Caco-2 (cell line): ENCODE data around the gene PCDH15. TPM values are rescaled to one million over a fixed set of nuclear protein-coding genes. Genes with fewer than 3 reads are reported as not detected.

ENCODE experiments used
- BruUV-seq: library from RNA; stranded (reverse); fragments of 400-500 nt; replicated peaks from 2 replicates; lab custom pipeline; 2021; lab: Mats Ljungman, UMichigan
- CTCF ChIA-PET: fragments of 300-600 bp; sonication (Branson Sonifier 250); formaldehyde crosslinking; loops from one replicate; lab custom pipeline; 2022; ENCODE audit warnings: antibody characterized with exemption; lab: Charles Lee
- POLR2A ChIA-PET: fragments of 300-600 bp; sonication (Branson Sonifier 250); formaldehyde crosslinking; loops from one replicate; lab custom pipeline; 2022; ENCODE audit warnings: antibody characterized with exemption; lab: Charles Lee
- DNase-seq, 2 experiments: peaks; one replicate each; pipeline versions ENCODE4 v3.0.0 to v3.0.0-alpha.2; 2020 to 2022
- H3K27me3 ChIP-seq: replicated peaks from 2 replicates; pipeline ENCODE4 v1.6.0; 2011; ENCODE audit warnings: low read length; ENCODE audit not compliant: control insufficient read depth, insufficient read depth
- H3K36me3 ChIP-seq: 2 replicates; pipeline ENCODE4 v1.5.1; 2011; ENCODE audit warnings: low read length; ENCODE audit not compliant: control insufficient read depth, insufficient read depth
- H3K4me1 ChIP-seq: fragments of 250-450 bp; sonication (Bioruptor Pico); 2 replicates; pipeline ENCODE4 v1.5.1; 2020; ENCODE audit warnings: mild to moderate bottlenecking
- H3K4me3 ChIP-seq: 2 replicates; pipeline ENCODE4 v1.5.1; 2011; ENCODE audit warnings: low read depth, mild to moderate bottlenecking, control low read depth, low read length
- H3K9me3 ChIP-seq: fragments of 250-450 bp; sonication (Bioruptor Pico); 2 replicates; pipeline ENCODE4 v1.5.1; 2020; ENCODE audit warnings: mild to moderate bottlenecking, moderate library complexity
- H3K27ac Mint-ChIP-seq: one replicate; pipeline ENCODE4 v1.8.0; 2022; ENCODE audit warnings: mixed read lengths; ENCODE audit not compliant: unreplicated experiment
- H3K27me3 Mint-ChIP-seq: one replicate; pipeline ENCODE4 v1.8.0; 2022; ENCODE audit warnings: mixed read lengths; ENCODE audit not compliant: insufficient read depth, unreplicated experiment
- H3K36me3 Mint-ChIP-seq: one replicate; pipeline ENCODE4 v1.8.0; 2022; ENCODE audit warnings: mild to moderate bottlenecking, mixed read lengths; ENCODE audit not compliant: insufficient read depth, unreplicated experiment
- H3K4me1 Mint-ChIP-seq: one replicate; pipeline ENCODE4 v1.8.0; 2022; ENCODE audit warnings: low read depth, mixed read lengths; ENCODE audit not compliant: unreplicated experiment
- H3K4me3 Mint-ChIP-seq: one replicate; pipeline ENCODE4 v1.8.0; 2022; ENCODE audit warnings: mild to moderate bottlenecking, moderate library complexity, mixed read lengths; ENCODE audit not compliant: unreplicated experiment
- H3K9me3 Mint-ChIP-seq: one replicate; pipeline ENCODE4 v1.8.0; 2022; ENCODE audit warnings: mixed read lengths; ENCODE audit not compliant: unreplicated experiment
- CTCF ChIP-seq, 2 experiments: fragments of 200-600 bp in 1 of 2; IDR thresholded peaks; 1 replicate in 1 of 2; 2 replicates in 1 of 2; pipeline versions ENCODE4 v1.5.1 to v1.8.0; 2011 to 2022; ENCODE audit warnings: antibody characterized with exemption in 1 of 2, control low read depth in 1 of 2, inconsistent platforms in 1 of 2, low read depth in 1 of 2, low read length in 1 of 2, mild to moderate bottlenecking in 1 of 2, moderate library complexity in 1 of 2; ENCODE audit not compliant: insufficient read depth in 1 of 2, severe bottlenecking in 1 of 2, unreplicated experiment in 1 of 2
- intact Hi-C: fragments of 100-400 bp; cut with micrococcal nuclease; formaldehyde crosslinking; loops from one replicate; pipeline ENCODE4 v1.10.0; 2022; ENCODE audit not compliant: unreplicated experiment
- total RNA-seq: library from RNA; stranded (reverse); gene quantifications from 2 replicates; pipeline ENCODE4 v1.2.3, GENCODE V29; 2022

PCDH15 gene
- total RNA-seq, 1 experiment from 2014 or later = 0.02 TPM

DNA sequence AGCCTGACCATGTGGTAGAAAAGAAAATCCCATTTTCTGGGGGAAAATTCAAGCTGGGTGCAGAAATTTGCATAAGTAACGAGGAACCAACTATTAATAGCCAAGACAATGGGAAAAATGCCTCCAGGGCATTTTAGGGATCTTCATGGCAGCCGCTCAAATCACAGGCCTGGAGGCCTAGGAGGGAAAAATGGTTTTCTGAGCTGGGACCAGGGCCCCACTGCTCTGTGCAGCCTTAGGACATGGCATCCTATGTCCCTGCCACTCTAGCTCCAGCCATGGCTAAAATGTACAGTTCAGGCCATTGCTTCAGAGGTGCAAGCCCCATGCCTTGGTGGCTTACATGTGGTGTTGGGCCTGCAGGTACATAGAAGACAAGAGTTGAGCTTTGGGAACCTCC lies 459.0 kb downstream of the PCDH15 start:
- no TSS peak for BruUV-seq
- Histone ChIP-seq H3K9me3 (peaks cover 6% of the 10 kb centered on the region; the same call in 1 of the 2 replicates), H3K4me1 (no peaks in the 10 kb centered on the region), H3K27me3 (no peaks in the 10 kb centered on the region), H3K36me3 (no peaks in the 10 kb centered on the region), H3K4me3 (no peak overlapping the region)
- H3K9me3 Mint-ChIP-seq = peaks cover 35% of the 10 kb centered on the region
- no peaks in the 10 kb centered on the region for H3K27me3 Mint-ChIP-seq
- TF ChIP-seq CTCF (IDR thresholded peaks at IDR 0.05; ENCODE audit: insufficient read depth in 1 of 2, low read depth in 1 of 2, low read length in 1 of 2, severe bottlenecking in 1 of 2, unreplicated experiment in 1 of 2) = no peak
- H3K36me3 Mint-ChIP-seq = no peaks in the 10 kb centered on the region
- ChIA-PET POLR2A (no interaction called here), CTCF (no interaction called here)
- DNase-seq = no peak
- no peak overlapping the region for H3K4me3 Mint-ChIP-seq
- intact Hi-C loops = no loop called here
- H3K4me1 Mint-ChIP-seq = no peaks in the 10 kb centered on the region
- H3K27ac Mint-ChIP-seq = no peak overlapping the region

DNA sequence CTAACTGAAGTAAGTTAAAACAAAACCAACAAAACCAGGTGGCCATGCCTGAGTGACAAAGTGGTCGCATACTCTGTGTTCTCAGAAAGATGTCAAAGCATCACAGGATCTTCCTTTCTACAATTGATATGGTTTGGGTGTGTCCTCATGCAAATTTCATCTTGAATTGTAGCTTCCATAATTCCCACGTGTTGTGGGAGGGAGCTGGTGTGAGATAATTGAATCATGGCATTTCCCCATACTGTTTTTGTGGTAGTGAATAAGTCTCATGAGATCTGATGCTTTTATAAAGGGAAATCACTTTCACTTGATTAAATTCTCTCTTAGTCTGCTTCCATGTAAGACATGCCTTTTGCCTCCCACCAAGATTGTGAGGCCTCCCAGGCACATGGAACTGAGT lies 465.7 kb downstream of the PCDH15 start:
- intact Hi-C loops = no loop called here
- Mint-ChIP-seq H3K4me3 (no peak overlapping the region), H3K27me3 (no peaks in the 10 kb centered on the region), H3K9me3 (peaks cover 19% of the 10 kb centered on the region), H3K27ac (no peak overlapping the region), H3K4me1 (no peaks in the 10 kb centered on the region), H3K36me3 (no peaks in the 10 kb centered on the region)
- ChIA-PET CTCF (no interaction called here), POLR2A (no interaction called here)
- BruUV-seq = no TSS peak
- H3K9me3 ChIP-seq = no peaks in the 10 kb centered on the region; the same call in 1 of the 2 replicates
- no peak for DNase-seq
- no peaks in the 10 kb centered on the region for H3K27me3 ChIP-seq
- H3K36me3 ChIP-seq = no peaks in the 10 kb centered on the region
- no peaks in the 10 kb centered on the region for H3K4me1 ChIP-seq
- no peak for TF ChIP-seq CTCF (IDR thresholded peaks at IDR 0.05; ENCODE audit: insufficient read depth in 1 of 2, low read depth in 1 of 2, low read length in 1 of 2, severe bottlenecking in 1 of 2, unreplicated experiment in 1 of 2)
- no peak overlapping the region for H3K4me3 ChIP-seq

- no peaks in the 10 kb centered on the region for H3K4me1 ChIP-seq
- DNase-seq = no peak
- intact Hi-C loops = no loop called here
- no peaks in the 10 kb centered on the region for H3K27me3 ChIP-seq
- Mint-ChIP-seq H3K4me1 (no peaks in the 10 kb centered on the region), H3K36me3 (no peaks in the 10 kb centered on the region), H3K27ac (no peak overlapping the region), H3K9me3 (peaks cover 14% of the 10 kb centered on the region), H3K27me3 (no peaks in the 10 kb centered on the region), H3K4me3 (no peak overlapping the region)
- H3K36me3 ChIP-seq = no peaks in the 10 kb centered on the region
- no peak for TF ChIP-seq CTCF (IDR thresholded peaks at IDR 0.05; ENCODE audit: insufficient read depth in 1 of 2, low read depth in 1 of 2, low read length in 1 of 2, severe bottlenecking in 1 of 2, unreplicated experiment in 1 of 2)
- no peak overlapping the region for H3K4me3 ChIP-seq
- no peaks in the 10 kb centered on the region for H3K9me3 ChIP-seq
- no TSS peak for BruUV-seq
- ChIA-PET POLR2A (no interaction called here), CTCF (no interaction called here)
Measured at GRCh38 chr10:54319341-54319740, 481.7 kb downstream of the PCDH15 start.
